Ovary (tissue), 3 donors: Measurements from ENCODE around the gene LRRN4CL.

ENCODE experiments used
- CTCF ChIP-seq, 3 donors: fragments of 450-650 bp in 2 of 3; fragments of 200-600 bp in 1 of 3; IDR thresholded peaks; one replicate each; pipeline versions ENCODE4 v1.5.1 to v1.8.0; 2016 to 2022; ENCODE audit warnings: antibody characterized with exemption in 3 of 3, mild to moderate bottlenecking in 1 of 3
- EP300 ChIP-seq: sonication (generic); formaldehyde crosslinking; IDR thresholded peaks from one replicate; pipeline ENCODE4 v1.6.1; 2017; ENCODE audit warnings: antibody characterized with exemption
- POLR2A ChIP-seq: fragments of 450-650 bp; IDR thresholded peaks from one replicate; pipeline ENCODE4 v1.6.1; 2017; ENCODE audit warnings: antibody characterized with exemption, mild to moderate bottlenecking, moderate library complexity
- donor health status: DM: no; HTN: no; CAD: no.

GRCh38 chr11:62682518-62682917 lies 6.8 kb downstream of the LRRN4CL start:
- TF ChIP-seq CTCF (IDR thresholded peaks at IDR 0.05) (no peak), EP300 (no peak), POLR2A (no peak)
